HG02884 (cell line): ENCODE measurements around the gene RPS27A.
"Not testable (repeated sequence)": the region's sequence is repeated elsewhere in the genome, so short reads cannot be mapped to it uniquely, and the experiment has no call there.

ENCODE experiments used
- ATAC-seq: cut with Tn5 transposase; IDR thresholded peaks from one replicate; pipeline ENCODE4 v1.9.1; 2021; ENCODE audit warnings: mild to moderate bottlenecking, moderate library complexity; ENCODE audit not compliant: unreplicated experiment

The RPS27A gene

GRCh38 chr2:55232084-55232862 is at the start of gene RPS27A, which contains the start of gene CLHC1:
TSS of gene RPS27A (plus strand) at chr2:55232688. CDS start at chr2:55232825, 137 bp downstream.
TSS of gene CLHC1 (minus strand) at chr2:55232293. CDS start at chr2:55222411, 9,882 bp downstream.
- peak; percentile 84 for ATAC-seq

GRCh38 chr2:55186837-55187236 is 45.7 kb upstream of the RPS27A start:
- not testable (repeated sequence) for ATAC-seq

GRCh38 chr2:55191888-55192287 is 40.6 kb upstream of the RPS27A start:
- not testable (repeated sequence) for ATAC-seq

GRCh38 chr2:55196526-55196925 is 36.0 kb upstream of the RPS27A start:
- no peak for ATAC-seq

GRCh38 chr2:55200416-55200815 is 32.1 kb upstream of the RPS27A start:
- no peak for ATAC-seq

- no peak for ATAC-seq
Measured at GRCh38 chr2:55204536-55204935, 28.0 kb upstream of the RPS27A start.

GRCh38 chr2:55204950-55205349 is 27.5 kb upstream of the RPS27A start:
- ATAC-seq, result no peak

- ATAC-seq, result no peak
Measured at GRCh38 chr2:55213822-55214221, 18.7 kb upstream of the RPS27A start.

- no peak for ATAC-seq
Measured at GRCh38 chr2:55223958-55224760, 8.3 kb upstream of the RPS27A start.

- ATAC-seq, result no peak
Measured at GRCh38 chr2:55224761-55225261, 7.7 kb upstream of the RPS27A start.

GRCh38 chr2:55225481-55226020 is 6.9 kb upstream of the RPS27A start:
- no peak for ATAC-seq

- not testable (repeated sequence) for ATAC-seq
Measured at GRCh38 chr2:55227437-55228225, 4.9 kb upstream of the RPS27A start.

GRCh38 chr2:55228226-55228563 is 4.3 kb upstream of the RPS27A start:
- no peak for ATAC-seq

GRCh38 chr2:55229221-55229620 is 3.3 kb upstream of the RPS27A start:
- ATAC-seq, result no peak

GRCh38 chr2:55230551-55230950 is 1.9 kb upstream of the RPS27A start:
- no peak for ATAC-seq

GRCh38 chr2:55231546-55232083 is 873 bp upstream of the RPS27A start:
- ATAC-seq, result no peak

GRCh38 chr2:55232863-55233657 is 572 bp downstream of the RPS27A start:
- peak; percentile 3 for ATAC-seq

GRCh38 chr2:55233658-55233940 is 1.1 kb downstream of the RPS27A start:
- ATAC-seq, result no peak

GRCh38 chr2:55235724-55236538 is 3.4 kb downstream of the RPS27A start:
- ATAC-seq, result no peak
